Stimulated activated CD4-positive, alpha-beta T cell treated with anti-CD3 and anti-CD28 coated beads, Interleukin-2, amount 100 ng/mL, for 48 hours (primary cell): Measurements from ENCODE around the gene PRKCE.

ENCODE experiments used
- DNase-seq, 2 donors: peaks; one replicate each; pipeline ENCODE4 v3.0.0-alpha.2; 2020

PRKCE gene

DNA sequence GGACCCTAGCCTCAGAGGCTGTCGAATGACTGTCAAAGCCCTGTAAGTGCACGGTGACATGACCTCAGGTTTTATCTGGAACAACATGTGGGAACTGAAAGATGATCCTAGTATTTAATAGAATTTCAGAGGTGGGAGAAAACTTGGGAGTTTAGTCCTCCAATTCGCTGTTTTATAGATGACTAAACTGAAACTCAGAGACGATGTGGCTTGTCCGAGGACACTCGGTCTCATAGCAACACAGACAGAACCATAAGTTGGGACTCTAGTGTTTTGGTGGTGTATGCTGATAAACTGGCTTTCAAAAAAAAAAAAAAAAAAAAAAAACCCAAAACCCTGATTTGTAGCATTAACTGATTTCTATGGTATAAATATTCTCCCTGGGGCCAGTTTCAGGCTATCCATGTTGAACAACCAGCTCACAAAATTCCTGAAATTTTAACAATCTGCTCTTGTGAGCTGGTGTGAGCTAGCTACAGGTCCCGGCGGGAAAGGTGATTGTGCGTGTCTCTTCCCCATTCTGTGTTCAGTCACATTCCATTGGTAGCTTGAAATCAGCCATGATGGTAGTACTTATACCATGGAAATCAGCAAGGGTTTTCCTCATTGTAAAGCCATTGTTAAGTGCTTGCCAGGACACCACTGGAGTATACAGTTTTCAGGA is 450.2 kb downstream of the PRKCE start:
- DNase-seq: no peak

DNA sequence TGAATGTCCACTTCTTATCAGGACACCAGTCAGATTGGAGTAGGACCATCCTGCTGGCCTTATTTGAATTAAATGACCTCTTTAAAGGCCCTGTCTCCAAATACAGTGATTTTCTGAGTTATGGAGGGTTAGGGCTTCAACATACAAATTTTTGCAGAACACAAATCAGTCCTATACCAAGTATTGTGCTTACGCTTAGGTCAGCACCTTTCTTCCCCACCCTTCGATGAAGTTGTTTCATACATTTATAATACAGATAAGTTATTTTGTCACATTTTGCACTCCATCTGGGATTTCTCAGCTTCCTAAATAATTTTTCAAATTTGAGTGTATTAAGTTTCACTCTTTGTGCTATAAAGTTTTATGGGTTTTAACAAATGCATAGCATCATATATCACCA is 455.2 kb downstream of the PRKCE start:
- DNase-seq: no peak

DNA sequence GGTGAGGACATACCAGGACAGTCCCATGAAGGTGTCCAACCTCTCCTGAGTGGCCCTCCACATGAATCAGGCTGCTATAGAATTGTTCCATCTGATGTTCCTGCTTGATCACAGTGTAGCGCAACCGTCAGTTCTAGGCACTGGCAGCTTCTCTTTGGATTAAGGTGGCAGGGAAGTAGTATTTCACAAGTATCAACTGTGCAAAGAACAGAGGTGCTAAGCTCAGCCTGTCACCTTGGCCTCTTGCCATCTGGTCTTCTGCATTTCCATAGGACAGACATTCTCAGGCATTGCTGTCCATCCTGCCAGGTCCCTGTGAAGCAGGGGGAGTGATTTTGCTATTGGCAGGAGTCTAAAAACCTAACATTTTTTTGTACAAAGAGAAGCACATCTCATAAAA is 463.5 kb downstream of the PRKCE start:
- DNase-seq: no peak

DNA sequence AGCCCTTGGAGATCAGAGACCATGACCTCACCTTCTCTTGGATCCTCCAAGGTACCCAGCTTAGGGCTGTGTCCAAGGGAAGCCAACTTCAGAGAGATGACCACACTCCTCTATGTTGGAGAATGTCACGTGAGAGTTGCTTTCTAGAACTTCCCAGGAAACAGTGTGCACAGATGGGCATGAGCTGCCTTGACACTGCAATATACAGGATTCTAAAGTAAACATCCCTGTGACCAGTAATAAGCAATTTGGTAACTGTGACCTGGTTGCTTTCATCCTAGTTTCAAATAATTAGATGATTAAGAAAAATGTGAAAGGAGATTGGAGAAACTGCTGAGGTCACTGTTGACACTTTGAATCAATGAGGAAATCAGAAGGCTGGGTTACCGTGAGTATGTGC is 464.7 kb downstream of the PRKCE start:
- no peak for DNase-seq

DNA sequence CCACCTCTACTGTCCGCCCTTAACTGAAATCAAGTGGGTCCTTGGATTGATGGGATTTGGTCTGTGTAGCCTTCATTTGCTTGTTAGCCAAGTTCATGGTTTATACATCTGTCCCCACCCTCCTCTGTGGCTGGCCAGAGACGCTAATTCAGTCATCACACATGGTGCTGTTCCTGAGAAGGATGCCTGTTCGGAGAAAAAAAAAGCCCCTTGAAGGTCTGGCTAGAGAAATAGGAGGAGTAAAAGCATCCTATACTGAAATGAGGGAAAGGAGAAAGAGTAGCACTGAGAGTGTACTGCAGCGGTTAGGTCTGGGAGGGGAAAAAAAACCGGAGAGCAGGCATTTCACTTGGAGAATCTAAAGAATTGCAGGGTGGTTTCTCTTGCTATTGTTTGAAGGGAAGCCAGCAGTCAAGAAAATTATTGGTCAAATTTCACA is 465.1 kb downstream of the PRKCE start:
- DNase-seq: no peak

DNA sequence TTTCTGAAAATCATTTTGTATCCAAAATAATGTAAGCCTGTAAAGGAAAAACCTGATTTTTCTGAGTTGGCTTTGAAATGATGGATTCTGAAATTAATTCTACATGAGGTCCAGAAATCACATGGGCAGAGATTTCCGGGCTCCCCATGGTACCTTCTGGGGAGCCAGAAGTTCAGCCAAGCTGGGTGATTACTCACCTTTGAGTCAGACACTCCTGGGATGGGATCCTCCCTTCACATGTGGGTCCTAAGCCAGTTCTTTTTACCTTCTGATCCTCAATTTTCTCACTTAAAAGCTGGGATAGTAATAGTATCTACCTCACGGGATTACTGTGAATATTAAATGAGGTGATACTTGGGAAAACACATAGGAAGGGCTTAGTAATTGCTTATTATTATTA is 465.9 kb downstream of the PRKCE start:
- DNase-seq: no peak

DNA sequence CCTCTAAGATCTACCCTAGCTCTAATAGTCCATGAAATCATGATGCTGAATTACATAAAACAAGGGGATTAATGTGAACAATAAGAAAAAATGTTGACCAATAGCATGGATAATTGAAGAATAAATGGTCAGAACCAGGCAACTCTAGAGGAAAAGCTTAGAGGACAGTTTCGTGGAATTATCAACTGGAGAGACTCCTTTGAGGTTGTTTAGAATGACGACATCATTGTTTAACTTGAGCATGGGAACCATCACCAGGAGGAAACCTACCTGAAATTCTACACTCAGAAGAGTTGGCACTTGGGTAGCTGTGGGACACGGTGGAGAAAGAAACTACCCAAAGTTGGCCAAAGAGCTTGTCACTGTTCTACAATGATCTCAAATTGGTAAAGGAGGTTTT is 466.5 kb downstream of the PRKCE start:
- DNase-seq: no peak

DNA sequence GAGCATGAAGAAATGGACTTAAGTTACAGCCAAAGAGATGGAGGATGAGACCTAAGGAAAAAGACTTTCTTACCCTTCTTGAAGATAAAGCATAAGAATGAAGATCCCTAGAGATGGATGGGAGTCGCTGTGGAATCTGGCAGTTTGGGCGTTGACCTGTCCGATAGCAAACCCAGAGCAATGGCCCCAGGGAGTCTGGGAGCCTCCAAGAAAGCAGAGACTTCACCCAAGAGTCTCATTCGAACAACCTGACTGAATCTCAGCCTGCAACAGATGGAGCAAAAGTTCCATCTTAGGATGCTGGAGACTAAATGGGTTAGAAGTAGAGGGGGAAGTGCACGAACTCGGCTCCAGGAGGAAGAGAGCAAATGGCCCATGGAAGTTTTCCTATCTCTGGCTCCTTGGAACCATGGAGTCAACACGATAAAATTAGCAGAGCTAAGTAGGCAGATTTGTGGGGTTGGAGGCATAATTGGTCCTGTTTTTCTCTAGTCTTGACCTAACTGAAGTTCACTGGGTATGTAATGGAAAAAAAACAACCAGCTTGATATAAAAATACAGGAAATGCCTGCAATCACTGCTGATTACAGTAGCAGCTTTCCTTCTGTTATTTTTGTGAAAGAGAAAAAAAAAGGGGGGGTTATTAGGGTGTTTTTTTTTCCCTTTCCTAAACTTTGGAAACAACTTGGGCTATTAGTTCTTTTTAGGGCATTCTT is 467.3 kb downstream of the PRKCE start:
- DNase-seq: no peak

DNA sequence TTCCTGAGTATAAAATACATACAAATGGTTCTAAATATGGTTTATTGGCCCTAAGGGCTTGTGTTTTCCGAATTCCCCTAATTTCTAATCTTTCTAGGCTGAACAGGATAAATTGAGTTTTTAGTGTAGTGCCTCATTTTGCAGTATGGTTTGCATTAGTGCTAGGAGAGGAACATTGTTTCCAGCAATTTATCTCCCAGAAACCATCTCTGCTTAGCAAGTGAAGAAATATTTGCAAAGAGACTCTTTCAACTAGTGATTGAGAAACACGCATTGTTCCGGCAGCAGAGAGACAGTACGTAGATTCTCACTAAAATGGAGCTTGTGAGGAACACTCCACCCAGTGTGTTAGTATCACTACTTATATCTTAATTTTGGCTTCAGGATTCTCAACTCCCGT is 468.0 kb downstream of the PRKCE start:
- DNase-seq: no peak

DNA sequence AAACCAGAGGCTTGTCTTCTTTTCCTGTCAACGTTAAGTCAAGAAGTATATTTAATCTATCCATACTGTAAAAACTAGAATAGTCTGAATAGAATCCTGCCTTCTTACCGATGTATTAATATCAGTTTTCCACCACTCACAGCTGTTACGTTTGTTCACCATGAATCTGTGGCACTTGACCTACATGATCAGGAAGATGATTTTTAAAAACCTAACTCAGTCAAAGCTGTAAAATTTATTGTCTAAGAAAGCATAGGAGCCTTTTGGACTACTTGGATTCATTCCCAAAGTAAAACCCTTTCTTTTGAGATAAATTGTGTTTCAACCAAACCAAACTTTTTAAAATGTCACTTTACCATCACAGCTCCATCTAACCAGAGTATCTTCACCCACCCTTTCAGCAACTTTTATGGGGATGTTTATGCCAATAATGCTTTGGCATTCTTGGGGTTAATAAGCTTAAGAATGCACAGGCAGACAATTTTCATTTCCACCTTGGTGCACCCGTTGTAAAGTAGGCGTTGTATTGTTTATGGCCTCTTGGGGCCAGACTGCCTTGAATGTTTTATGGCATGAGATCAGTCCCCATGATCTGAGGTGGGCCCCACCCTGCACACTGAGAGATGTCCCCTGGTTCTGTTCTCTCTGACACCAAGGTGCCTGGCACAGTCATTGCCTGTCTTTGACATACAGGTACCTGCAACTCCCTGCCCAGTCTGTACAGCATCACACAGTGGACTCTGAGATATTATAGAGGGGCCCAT is 469.5 kb downstream of the PRKCE start:
- no peak for DNase-seq

DNA sequence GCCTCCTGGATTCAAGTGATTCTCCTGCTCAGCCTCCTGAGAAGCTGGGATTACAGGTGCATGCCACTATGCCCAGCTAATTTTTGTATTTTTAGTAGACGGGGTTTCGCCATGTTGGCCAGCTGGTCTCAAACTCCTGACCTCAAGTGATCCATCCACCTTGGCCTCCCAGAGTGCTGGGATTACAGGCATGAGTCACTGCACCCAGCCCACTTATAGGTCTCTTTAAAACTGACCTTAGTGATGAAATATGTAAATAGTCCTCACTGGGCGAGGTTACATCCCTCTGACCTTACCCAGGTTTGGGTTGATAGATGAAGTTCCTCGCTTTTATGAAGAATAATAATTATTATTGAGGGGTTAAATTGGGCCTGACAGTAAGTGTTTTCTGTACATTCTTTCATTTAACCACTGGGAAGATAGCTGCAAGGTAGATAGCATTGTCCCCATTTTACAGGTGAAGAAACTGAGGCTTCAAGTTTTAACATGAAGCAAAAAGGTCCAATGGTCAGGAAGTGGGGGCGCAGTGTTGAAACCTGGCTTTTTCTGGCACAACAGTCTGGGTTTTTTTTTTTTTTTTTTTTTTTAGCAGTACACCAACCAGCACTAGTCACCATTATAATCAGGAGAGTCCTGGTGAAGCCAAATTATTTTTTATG is 471.0 kb downstream of the PRKCE start:
- DNase-seq: no peak

DNA sequence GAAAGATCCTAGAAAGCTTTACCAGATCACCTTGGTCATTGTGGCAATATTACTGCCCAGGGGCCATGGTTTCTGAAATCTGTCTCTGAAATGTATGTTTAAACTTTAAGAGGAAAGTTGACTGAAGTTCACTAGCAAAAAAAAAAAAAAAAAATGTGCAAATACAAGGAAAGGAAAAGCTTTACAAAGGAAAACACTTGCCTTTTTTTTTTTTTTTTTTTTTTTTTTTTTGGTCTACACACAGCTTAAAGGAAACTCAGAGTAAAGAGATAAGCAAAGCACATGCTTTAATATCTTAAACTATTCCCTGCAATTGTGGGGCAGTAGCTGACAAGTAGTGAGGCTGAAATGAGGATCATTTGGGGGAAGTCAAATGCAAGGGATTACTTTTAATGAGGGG is 471.5 kb downstream of the PRKCE start:
- DNase-seq: no peak

DNA sequence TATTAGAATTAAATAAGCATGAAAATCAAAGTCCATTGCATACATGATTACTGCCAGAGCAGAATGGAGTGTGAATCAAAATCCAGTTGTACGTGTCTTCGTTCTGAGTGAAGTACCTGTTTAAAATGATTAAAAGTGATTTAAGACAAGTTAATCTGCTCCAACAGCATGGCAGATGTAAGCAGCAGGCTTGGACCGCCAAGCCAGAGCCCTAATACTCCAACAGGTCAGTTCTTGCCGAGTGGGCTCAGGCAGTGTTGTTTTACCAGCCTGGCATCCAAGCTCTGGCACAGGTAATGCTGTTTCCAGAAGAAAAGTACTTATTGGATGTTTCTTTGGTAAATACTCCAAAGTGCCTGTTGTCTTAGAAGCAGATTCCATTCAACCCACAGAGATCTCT is 474.3 kb downstream of the PRKCE start:
- DNase-seq: no peak

DNA sequence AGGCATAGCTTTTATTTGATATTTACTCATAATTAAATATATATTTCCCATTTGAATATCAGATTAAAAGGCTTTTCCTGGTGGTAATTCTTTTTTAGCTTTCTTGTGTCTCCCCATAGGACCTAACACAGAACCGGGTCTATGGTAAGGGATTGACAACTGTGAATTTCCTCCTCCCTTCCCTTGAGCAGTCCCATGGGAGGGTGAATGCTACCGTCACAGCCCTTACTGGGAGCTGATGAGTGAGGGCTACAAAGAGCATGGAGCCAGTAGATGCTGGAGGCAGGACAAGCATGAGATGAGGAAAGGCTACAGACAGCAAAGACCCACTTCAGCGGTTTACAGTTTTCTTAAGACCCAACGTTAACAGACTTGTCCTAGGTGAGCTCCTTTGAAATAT is 475.1 kb downstream of the PRKCE start:
- DNase-seq: no peak

DNA sequence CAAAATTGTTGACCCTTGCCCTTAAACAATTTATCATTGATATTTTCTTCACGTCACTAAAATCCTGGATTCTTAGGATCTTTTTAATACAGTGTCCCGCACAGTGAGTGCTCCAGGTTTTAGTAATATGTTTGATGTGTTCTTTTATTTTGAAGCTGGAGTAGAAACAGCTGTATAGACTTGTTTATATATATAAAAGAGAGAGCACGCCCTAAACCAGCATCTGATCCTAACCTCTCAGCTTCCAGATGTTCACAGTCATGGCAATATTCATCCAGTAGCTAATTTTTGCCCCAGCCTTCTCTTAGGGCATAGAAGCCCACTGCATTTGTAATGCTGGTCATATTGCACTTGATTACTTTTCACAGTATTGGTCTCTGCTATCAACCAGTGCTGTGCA is 475.7 kb downstream of the PRKCE start:
- no peak for DNase-seq

DNA sequence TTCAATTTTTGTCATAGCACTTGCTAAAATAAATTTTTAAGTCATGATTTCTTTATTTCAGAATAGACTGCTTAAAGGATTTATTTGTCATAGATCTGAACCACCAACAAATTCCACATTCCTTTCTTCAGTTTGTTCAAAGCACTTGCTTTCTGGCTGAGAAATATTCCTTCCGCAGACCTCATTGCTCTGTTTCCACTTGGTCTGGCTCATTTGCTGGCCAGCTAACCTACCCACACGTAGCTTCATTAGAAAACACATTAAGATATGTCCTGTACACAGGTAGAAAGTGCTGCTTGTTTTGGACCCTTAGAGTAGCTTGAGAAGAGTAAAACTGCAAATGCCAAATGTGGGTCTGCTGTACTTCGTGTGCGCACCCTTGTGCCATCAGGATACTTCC is 479.0 kb downstream of the PRKCE start:
- no peak for DNase-seq

DNA sequence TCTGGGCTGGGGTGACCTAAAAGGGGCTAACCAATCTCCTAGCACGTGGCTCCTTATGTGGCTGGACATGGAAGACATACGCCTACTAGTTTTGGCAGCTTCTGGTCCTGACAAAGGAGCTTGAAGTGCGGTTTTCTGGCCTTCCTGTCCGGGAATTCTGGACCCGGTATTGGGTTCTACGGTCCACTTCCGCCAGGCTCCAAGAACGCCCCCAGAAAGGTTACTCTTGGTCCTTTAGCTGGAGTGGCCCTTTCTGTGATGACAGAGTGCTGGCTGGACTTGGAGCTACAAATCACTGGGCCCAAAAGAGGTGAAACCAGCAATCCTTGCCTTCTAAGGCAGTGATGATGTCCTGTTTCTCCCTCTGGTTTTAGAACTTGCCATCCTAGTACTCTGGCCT is 481.5 kb downstream of the PRKCE start:
- DNase-seq: no peak

DNA sequence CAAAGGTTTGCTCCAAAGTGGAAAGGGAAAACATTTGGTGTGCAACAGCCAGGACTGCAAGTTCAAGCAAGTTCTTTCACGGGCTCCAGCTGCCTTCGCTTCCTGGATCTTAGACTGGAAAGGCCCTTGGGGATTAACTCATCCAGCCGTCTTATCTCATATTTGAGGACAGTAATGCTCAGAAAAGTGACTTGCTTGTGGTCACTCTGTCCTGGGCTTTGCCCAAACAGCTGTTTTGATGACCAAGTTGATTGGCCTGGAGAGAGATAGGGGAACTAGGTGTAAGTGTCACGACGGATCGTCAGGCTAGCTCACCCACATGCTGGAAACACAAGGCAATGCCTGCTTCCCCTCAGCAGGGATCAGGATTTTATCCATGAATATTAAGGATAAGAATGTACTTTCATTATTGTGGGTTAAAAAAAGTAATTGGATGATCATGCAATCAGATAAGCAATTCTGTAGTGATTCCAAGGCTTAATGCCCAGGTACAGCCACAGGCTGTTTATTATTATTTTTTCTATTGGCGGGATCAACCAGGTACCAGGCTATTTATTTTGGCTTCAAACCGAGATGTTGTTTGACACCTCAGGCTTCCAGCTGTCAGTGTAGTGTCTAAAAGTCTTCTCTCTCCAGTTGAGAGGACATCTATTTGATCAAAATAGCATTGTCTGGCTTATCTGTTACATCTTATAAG is 483.2 kb downstream of the PRKCE start:
- DNase-seq: no peak

DNA sequence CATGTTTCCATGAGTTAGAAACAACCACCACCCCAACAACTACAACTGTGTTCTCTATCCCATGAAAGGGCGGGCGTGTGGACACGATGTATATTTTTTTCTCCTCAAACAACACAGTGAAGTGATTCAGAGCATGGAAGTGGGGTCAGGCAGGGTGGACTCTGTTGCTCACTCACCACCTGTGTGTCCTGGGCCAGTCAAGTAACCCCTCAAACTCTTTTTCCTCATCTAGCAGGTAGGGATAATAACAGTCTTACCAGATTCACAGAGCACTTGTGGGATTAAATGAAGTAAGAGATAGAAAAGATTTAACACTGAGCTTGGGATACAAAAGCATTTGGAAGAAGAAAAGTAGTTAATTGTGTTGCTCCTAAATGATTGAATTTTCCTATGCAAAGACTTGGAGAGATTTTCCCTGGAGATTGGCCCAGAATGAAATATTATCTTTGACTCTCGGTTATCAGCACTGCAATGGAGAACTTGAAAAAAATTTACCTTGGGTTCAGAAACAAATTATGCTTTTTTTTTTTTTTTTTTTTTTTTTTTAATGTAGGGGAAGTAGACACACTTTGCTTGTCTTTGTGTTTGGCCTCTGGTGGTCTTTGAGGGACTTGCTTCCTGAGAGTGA is 483.9 kb downstream of the PRKCE start:
- DNase-seq: no peak

DNA sequence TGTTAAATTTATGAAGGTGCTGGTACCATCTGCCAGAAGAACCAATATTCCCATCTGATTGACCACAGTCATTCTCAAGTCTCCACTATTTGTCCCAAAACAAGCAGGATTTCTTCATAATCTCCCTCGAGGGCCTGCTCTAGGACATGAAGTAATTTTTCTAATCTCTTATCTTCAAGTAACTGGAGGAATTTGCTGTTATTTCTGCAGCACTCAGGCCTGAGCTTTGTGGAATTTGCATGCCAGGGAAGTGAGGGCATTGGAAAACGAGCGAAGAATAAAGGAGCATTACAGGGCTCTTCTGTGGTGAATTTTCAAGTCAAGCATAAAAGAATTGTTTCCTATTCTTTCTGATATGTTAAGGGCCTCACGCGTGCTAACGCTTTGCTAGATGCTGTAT is 484.5 kb downstream of the PRKCE start:
- no peak for DNase-seq

DNA sequence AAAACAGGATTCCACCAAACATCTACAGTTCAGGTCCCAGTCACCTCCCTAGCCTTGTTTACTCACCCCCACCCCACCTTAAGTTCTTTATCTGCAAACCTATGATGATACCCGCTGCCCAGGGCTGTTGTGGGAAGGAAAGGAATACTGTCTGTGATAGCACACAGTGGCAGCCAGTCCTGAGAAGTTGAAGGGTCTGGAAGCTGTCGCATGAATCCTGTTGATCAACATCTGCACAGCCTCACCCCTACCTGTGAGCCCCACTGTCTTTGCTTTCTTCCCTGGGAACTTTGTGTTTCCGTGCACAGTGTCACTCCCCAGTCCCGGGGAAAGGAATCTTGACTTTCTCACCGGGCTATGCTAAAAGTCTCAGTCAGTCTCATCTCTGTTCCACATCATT is 485.0 kb downstream of the PRKCE start:
- no peak for DNase-seq

DNA sequence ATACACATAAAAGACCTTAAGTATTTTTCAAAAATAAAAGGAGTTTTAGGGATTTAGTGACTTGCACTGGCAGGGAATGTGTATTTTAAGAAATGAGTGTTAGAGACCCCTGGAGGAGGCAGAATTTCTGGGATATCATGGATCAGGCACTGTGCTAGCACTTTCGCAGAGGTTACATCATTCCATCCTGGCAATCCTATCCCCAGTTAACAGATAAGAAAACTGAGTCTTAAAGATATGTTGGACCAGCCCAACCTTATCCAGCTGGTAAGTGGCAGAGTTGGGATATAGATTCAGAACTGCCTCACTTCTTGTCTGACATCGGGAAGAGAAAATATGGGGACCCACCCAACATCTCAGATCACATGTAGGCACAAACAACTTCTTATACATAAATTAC is 485.5 kb downstream of the PRKCE start:
- no peak for DNase-seq
